OCI-M1 (cell line): ENCODE results near the gene PLEKHD1.

ENCODE experiments used
- DNase-seq: peaks from one replicate; lab custom pipeline; 2025; lab: John Stamatoyannopoulos, UW

Gene PLEKHD1

GRCh38 chr14:69547701-69548348 lies 63.3 kb downstream of the PLEKHD1 start:
- no peak for DNase-seq

DNA sequence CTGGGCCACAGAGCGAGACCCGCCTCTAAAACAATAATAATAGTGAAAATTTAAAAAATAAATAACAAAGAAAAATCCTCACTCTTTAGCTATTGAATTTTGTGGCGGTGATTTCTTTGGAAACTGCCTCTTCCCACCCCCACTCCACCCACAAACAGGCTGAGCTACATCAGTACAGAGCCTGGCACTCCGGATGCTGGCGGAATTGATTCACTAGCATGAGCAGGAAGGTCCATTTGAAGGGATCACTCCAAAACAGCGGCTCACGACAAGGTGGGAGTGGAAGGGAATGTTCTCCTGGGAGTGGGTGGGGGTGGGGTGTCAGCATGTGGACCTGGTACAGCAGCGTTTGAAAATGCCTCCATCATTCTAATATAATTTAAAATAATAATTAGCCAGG lies 64.0 kb downstream of the PLEKHD1 start:
- DNase-seq: no peak

DNA sequence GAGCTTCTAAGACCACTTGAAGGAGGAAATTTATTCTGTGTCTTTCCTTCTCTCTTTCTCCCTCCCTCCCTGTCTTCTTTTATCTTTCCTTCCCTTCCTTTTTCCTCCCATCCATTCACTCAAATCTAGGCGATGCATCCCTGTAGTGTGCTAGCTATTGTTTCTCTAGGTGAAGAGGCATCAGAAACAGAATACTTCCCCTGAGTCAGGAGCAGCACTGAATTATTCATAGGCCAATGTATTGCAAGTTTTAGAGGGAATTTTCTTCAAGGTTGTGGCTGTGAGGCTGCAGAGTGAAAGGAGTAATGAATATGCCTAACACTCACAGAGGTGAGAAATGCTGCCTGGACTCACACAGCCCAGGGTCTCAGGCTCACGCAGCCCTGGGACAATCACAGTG lies 67.0 kb downstream of the PLEKHD1 start:
- no peak for DNase-seq

DNA sequence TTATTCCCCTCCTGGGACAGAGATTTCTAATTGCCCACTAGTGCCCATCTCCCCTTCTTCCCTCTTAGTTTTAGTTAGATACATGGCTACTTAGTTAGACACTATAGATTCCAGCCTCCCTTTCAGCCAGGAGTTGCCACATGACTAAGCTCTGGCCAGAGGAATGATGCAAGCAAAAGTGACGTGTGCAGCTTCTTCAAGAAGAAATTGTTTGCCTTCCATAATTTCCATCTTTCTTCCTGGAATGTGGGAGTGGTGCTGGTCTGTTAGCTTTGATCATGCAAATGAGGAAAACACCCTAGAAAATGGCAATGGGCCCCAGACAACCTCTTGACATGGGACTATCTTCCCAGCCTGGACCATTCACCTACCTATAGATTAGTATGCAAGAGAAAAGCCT lies 68.7 kb downstream of the PLEKHD1 start:
- DNase-seq: peak; percentile 17

DNA sequence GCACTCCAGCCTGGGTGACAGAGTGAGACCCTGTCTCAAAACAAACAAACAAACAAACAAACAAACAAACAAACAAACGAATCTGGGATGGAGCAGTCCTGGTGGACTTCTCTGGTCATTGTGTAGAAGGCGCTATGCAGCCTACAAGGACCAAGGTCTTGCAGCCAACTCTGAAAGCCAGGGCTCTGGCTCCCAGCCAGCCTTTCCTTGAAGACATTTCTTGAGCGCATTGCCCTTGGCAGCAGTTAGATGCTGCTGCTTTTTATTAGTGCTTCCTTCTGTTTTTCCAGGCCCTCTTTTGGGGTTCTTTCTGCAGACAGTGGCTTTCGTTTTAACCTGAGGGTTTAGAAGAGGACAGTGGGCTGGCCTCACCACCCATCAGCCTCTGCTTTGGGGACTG lies 70.0 kb downstream of the PLEKHD1 start:
- DNase-seq: no peak

DNA sequence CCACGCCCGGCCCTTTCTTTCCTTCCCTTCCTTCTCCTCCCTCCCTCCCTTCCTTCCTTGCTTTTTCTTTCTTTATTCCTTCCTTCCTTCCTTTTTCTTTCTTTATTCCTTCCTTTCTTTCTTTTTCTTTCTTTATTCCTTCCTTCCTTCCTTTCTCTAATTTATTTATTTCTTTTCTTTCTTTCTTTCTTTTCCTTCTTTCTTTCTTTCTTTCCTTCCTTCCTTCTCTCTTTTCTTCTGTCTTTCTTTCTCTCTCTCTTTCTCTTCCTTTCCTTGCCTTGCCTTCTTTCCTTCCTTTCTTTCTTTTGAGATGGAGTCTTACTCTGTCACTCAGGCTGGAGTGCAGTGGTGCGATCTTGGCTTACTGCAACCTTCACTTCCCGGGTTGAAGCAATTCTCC lies 74.2 kb downstream of the PLEKHD1 start:
- no peak for DNase-seq

DNA sequence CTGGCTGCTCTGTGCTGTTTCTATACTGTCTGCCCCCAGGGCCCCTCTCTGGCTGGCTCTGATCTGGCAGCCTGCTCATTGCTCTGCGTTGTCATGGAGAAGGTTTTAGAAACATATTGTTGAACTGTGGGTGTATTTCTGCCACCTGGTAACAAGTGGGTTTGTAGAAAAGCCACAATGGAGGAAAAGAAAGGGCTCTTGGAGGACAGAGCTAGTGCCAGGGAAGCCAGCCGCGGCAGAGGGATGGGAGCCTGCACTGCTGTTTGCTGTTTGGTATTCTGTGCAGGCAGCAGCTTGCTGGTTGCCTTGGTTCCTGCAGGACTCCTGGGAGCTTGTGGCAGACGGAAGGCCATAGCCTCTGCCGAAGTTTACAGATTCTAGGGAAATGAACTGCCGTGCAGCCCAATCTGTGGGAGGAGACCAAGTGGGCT lies 75.1 kb downstream of the PLEKHD1 start:
- no peak for DNase-seq

GRCh38 chr14:69560826-69561225 lies 76.3 kb downstream of the PLEKHD1 start:
- DNase-seq: no peak

DNA sequence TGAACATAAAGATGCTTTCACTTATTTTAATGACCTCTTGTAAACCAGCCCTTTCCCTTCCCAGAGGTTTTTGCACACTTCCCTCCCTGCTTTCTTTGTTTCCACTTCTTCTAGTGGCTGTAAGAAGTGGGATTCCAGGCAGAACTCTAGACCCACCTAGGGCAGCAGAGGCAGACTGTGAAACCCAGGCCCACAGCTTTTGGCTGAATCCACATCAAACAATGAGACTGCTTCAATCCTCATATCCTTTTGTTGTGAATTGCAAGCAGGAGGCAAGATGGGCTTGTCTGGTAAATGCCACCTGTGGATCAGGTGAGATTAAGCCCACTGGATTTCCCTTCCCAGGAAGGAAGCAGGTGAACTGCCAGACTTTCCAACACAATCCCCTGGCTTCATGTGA lies 77.4 kb downstream of the PLEKHD1 start:
- DNase-seq: no peak

GRCh38 chr14:69567563-69567962 lies 83.0 kb downstream of the PLEKHD1 start:
- no peak for DNase-seq

DNA sequence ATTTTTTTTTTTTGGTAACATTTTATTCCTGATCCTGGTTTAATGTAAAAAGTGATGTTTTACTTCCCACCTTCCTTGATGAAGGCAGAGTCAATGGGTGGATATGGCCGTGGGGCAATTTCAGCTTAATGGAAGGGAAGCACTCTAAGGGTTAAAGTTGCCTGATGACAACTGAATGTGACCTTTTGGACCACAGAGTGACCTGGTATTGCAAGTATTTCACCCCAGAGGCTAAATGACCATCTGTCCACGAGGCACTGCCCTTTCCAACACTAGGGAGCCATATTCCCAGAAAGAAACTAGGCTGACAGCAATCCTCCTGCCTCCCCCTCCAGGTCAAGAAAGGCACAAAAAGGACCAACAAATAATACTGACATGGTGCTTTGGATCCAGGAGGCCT lies 85.3 kb downstream of the PLEKHD1 start:
- DNase-seq: no peak

GRCh38 chr14:69570836-69571330 lies 86.4 kb downstream of the PLEKHD1 start:
- no peak for DNase-seq

DNA sequence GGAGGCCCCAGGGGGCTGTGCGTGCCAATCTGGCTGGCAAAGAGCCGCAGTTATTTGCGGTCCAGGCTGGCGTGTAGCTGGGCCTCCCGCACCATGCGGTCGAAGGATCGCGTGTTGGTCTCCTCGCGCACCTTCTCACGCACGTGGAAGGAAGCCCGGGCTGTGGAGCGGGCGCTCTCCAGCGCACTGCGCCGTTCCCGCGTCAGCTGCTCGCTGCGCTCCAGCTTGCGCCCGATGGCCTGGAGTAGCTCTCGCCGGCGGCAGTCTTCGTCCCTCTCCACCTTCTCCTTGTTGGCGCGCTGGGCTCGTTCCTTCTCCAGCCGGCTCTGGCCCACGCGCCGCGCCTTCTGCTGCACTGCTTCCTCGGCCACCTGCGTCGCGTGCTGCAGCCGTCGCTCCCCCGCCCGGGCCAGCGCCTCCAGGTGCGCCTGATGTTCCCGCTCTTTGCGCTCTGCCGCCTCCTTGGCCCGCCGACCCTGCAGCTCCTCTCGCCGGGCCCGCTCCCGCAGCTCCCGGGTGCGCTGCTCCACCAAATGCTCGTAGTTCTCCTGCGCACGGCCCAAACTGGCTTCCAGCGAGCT lies 87.0 kb downstream of the PLEKHD1 start:
- no peak for DNase-seq

DNA sequence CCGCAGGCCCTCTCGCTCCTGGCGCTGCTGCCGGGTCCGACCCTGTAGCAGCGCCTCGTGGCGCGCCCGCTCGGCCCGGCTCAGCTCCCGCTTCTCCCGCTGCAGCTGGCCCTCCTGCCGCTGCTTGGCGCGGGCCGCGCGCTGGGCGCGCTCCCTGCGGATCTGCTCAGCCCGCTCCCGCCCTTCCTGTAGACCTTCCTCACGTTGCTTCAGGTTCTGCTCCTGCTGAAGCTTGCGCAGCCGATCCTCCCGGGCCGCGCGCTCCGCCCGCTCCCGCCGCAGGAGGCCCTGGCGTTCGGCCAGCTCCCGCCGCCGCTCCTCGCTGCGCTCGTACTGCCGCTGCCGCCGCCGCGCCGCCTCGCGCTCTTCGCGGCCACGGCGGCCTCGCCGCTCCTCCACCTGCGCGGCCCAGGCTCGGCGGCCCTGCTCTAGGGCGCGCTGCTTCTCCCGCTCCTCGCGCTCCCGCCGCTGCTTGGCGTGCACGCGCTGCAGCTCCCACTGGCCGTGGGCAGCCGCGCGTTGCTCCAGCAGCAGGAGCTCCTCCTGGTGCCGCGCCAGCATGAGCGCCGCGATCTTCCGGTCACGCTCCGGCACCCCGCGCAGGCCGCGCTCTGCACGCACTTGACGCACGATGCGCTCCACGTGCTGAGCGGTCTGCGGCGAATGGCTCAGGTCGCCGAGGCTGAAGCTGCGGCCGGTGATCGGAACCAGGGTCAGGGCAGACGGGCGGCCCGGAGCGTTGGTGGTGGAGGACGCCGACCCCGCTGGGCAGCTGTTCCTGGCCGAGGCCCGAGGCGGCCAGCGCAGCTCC lies 87.7 kb downstream of the PLEKHD1 start:
- no peak for DNase-seq

DNA sequence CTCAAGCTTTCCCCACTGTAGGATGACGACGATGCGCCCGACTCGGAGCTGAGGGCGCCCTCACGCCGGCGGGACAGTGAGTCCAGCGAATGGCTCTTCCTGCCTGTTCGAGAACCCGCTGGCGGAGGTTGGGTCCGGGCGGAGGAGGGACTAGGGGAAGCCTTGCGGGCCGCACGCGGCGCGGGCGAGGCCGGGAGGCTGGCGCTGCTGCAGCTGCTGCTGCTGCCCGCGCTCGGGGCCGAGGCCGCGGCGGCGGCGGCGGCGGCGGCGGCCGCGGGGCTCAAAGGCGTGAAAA lies 88.3 kb downstream of the PLEKHD1 start:
- DNase-seq: no peak

DNA sequence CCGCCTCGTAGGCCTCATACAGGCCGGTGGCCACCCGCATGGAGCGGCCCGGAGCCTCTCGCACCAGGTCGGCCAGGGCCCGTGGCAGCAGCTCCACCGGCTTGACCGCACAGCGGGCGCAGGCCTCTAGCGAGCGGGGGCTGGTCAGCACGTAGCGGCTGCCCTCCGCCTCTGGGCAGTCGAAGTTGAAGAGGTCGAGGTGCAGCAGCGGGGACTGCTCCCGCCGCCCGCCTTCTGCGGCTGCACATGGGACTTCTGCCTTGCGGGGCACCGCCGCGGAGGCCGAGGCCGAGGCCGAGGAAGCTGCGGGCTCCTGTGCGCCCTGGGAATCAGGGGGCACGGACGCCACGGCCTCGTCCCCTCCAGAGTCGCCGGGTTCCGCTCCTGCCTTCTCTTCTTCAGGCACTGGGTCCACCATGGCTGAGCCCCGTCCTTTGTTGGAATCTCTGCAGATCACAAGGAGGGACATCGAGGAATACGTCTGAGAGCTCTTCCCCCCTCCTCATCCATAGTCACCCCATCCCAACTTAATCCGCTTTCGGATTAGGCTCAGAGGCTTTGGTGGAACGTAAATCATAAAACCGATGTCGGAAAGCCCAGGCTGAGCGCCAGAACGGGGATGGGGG lies 88.8 kb downstream of the PLEKHD1 start:
- no peak for DNase-seq

DNA sequence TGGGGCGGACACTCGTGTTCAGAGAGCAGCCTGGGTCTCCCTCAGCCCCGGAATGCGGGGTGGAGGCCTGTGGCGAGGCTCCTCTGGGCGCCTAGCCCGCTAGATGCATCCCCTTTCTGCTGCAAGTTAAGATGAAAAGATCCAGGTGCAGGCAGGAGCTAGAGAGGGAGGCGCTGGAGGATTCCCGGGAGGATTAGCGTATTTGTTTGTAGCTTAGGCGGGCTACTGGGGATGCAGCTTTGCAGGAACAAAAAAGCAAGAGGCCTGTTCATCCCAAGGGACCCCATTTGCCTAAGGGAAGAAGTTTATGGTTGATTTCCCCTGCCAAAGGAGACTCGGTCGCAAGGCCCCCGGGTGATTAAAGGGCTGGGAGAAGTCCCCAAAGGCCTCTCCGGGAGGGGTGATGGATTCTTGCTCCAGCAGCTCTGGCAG lies 89.3 kb downstream of the PLEKHD1 start:
- no peak for DNase-seq

DNA sequence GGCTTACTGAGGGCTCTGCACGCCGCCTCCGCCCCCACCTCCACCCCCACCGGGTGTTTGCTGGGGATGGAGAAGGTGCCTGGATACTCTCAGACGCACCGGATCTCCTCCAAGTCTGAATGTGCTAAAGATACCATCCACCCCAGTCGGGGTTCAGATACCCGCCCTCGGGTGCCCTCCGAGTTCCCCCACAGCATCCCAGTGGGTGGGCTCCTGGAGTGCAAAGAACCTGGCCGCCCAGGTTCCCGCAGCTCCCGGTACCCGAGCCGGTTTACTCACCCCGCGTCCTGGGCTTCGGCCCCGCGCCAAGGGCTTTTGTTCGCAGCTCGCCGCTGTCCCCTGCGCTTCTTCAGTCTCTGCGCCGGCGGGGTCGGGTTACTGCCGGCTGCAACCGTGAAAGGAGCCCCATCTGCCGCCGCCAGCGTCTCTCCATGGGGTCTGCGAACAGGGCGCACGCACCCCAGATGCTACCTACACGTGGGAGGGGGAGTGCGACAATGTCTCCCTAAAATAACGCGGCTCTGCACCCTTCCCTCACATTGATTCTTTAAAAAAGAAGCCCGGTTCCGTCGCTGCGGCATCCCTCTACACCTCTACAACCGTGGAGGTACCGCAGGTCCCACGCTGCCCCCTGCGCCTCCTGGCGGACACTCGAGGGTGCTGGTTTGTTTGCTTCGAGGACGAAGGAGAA lies 89.9 kb downstream of the PLEKHD1 start, which contains the start of gene CCDC177:
TSS of gene CCDC177 (minus strand) at position 609 of the 691 bp plus-strand sequence. CDS start 1,249 bp downstream, outside the sequence.
- DNase-seq: peak; percentile 34

- no peak for DNase-seq
These were observed 90.4 kb downstream of the PLEKHD1 start for GRCh38 chr14:69574954-69575295.

DNA sequence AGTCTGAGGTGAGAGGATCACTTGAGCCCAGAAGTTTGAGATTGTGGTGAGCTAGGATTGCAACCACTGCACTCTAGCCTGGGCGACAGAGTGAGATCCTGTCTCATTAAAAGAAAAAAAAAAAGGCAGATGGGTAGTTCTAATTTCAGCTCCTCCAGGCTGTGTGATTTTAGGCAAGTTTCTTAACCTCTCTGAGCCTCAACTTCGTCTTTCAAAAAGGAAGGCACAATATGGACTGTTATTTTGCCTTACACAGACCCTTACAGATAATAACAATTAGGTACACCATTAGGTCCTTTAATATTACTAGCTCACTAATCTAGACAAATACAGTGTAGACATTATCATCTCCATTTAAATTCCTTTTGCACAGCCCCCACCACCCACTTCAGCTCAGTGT lies 94.9 kb downstream of the PLEKHD1 start:
- no peak for DNase-seq

DNA sequence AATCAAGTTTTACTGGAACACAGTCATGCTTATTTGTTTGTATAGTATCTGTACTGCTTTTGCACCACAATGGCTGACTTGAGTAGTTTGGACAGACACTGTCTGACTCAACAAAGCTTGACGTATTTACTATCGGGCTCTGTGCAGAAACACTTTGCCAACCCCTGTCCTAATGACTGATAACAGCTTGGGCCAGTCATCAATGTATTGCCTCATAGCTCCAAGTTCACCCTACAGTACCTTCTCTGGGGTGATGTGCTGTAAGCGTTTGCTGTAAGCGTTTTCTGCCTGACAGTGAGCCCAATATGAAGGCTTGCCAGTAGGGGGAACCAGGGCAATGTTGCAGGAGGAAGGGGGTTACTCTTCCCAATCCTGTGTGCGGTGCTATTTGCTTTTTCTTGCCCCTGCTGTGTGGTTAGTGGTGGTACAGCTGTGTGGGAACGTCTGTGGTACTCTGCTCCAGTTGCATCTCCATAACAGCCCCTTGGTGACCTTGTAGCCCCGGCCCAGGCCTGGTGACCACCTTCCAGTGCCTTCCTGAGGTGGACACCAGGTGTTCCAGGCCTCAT lies 95.6 kb downstream of the PLEKHD1 start:
- DNase-seq: no peak
